GM12878 (cell line): ENCODE results near the gene TERB1.

Source experiments
- BACH1 ChIP-seq: fragments of 450-650 bp; IDR thresholded peaks from 2 replicates; pipeline ENCODE4 v1.6.1; 2017; ENCODE audit warnings: mild to moderate bottlenecking, borderline replicate concordance
- BRCA1 ChIP-seq: IDR thresholded peaks from 2 replicates; pipeline ENCODE4 v1.6.1; 2011; ENCODE audit warnings: low read depth, low read length, improper control_type of control experiment
- CTCF ChIP-seq, 3 experiments: IDR thresholded peaks in 2 of 3; conservative IDR thresholded peaks in 1 of 3; 2 replicates each; pipeline ENCODE4 v1.5.1; 2011; ENCODE audit warnings: low read depth in 3 of 3, low read length in 3 of 3, mild to moderate bottlenecking in 3 of 3, control low read depth in 2 of 3, moderate library complexity in 2 of 3, inconsistent platforms in 1 of 3, mixed read lengths in 1 of 3; ENCODE audit not compliant: control insufficient read depth in 2 of 3, insufficient read depth in 1 of 3; ENCODE audit errors: extremely low read depth in 1 of 3
- FOS ChIP-seq: IDR thresholded peaks from 3 replicates; pipeline ENCODE4 v1.6.1; 2011; ENCODE audit warnings: borderline replicate concordance; ENCODE audit not compliant: insufficient read length; ENCODE audit errors: extremely low read depth
- RELA ChIP-seq: fragments of 450-650 bp; IDR thresholded peaks from 2 replicates; pipeline ENCODE4 v1.8.0; 2014; ENCODE audit warnings: borderline replicate concordance; ENCODE audit not compliant: partially characterized antibody
- SREBF2 ChIP-seq: IDR thresholded peaks from 2 replicates; pipeline ENCODE4 v1.6.1; 2012; ENCODE audit warnings: mild to moderate bottlenecking, low read length
- SRF ChIP-seq, 2 experiments: IDR thresholded peaks; 2 replicates each; pipeline ENCODE4 v1.6.1; 2011; ENCODE audit warnings: low read depth in 2 of 2, low read length in 2 of 2, mild to moderate bottlenecking in 1 of 2, moderate library complexity in 1 of 2
- USF1 ChIP-seq: IDR thresholded peaks from 2 replicates; pipeline ENCODE4 v1.6.1; 2011; ENCODE audit warnings: borderline replicate concordance, low read depth, mild to moderate bottlenecking, moderate library complexity, mixed read lengths, low read length; ENCODE audit not compliant: insufficient read depth; ENCODE audit errors: extremely low read length

DNA sequence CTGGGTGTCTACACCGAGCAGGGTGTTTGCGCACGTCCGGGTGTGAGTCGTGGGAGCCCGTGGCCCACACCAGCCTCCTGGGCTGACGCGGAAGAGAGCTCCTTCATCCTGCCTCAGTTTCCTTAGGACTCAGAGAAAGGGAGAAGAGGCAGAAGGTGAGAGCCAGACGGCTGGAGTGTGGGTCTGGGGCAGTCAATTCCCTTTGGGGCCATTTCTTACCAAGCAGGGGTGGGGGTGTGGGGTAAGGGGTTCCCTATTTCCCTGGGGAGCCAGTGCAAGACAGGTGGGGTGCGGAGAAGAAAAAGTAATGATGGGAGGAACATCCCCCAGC is 43.7 kb upstream of the TERB1 start:
- TF ChIP-seq SREBF2 (no peak), CTCF (IDR thresholded peaks at IDR 0.05 in 2 of 3, conservative IDR thresholded peaks at IDR 0.05 in 1 of 3; ENCODE audit: control insufficient read depth in 2 of 3, extremely low read depth in 1 of 3, insufficient read depth in 1 of 3, low read depth in 3 of 3, low read length in 3 of 3) (no peak), RELA (no peak), FOS (no peak), BACH1 (no peak), SRF (IDR thresholded peaks at IDR 0.05; ENCODE audit: low read depth in 2 of 2, low read length in 2 of 2) (no peak), USF1 (no peak), BRCA1 (no peak)
